HG03378 (cell line): ENCODE measurements around the gene CCDC92.

Experiments
- ATAC-seq: cut with Tn5 transposase; IDR thresholded peaks from one replicate; pipeline ENCODE4 v1.9.1; 2021; ENCODE audit warnings: mild to moderate bottlenecking, moderate library complexity; ENCODE audit not compliant: unreplicated experiment

Gene CCDC92

DNA sequence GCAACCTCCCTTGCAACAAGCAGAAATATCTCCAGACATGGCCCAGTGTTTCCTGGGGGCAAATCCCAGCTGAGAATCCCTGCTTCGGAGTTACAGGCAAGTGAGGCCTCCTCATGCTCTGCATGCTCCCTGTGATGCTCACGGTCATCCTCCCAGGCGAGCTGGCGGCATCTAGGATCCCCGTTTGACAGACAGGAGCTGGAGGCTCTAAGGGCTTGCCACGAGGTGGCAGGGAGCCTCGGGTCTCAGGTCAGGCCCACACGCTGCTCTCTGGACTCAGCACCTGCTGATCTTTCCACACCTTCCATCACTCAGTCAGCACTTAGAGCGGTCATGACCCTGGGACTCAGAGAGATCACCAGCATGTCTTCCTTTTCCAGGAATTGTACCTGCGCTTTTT, 79.8 kb downstream of the CCDC92 start:
- no peak for ATAC-seq

DNA sequence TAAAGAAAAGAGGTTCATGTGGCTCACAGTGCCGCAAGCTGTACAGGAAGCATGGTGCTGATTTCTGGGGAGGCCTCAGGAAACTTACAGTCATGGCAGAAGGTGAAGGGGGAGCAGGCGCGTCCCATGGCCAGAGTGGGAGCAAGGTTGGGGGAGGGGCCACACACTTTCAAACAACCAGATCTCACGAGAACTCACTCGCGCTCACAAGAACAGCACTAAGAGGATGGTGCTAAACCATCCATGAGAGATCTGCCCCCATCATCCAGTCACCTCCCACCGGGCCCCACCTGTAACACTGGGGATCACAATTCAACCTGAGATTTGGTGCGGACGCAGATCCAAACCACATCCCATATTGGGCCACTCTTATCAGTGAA, 80.5 kb downstream of the CCDC92 start:
- ATAC-seq: no peak

DNA sequence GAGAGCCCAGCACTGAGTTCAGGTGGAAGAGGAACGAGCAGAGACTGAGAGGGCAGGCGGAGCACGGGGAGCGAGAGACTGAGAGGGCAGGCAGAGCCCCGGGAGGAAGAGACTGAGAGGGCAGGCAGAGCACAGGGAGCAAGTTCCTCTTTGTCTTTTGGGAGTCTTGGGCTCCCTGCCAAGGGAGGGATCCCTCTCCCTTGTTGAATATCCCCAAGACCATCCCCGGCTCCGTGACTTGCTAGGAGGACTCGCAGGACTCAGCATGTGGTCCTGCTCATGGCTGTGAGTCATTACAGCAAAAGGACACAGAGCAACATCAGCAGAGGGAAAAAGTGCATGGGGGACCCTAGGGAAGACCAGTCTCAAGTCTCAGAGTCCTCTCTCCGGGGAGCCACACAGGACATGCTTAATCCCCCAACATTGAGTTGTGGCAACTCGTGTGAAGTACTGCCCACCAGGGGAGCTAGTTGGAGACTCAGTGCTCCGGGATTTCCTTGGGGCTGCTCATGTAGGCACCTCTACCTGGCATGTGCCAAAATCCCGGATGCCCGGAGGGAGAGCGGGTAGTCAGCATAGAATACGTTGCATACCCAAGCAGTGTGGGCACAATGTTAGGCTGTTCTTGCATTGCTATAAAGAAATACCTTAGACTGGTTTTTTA, 81.0 kb downstream of the CCDC92 start:
- no peak for ATAC-seq

DNA sequence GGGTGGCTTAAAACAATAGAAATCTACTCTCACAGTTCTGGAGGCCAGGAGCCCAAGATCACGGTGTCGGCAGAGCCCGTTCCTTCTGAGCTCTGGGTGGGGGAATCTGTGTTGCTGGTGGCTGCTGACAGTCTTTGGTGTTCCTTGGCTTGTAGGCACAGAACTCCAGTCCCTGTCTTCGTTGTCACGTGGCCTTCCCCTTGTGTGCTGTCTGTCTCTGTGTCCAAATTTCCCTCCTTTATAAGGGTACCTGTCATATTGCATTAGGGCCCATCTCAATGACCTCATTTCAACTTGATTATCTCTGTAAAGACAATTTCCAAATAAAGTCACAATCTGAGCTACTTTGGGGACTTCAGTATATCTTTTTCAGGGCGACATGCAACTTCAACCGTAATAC, 81.6 kb downstream of the CCDC92 start:
- no peak for ATAC-seq

DNA sequence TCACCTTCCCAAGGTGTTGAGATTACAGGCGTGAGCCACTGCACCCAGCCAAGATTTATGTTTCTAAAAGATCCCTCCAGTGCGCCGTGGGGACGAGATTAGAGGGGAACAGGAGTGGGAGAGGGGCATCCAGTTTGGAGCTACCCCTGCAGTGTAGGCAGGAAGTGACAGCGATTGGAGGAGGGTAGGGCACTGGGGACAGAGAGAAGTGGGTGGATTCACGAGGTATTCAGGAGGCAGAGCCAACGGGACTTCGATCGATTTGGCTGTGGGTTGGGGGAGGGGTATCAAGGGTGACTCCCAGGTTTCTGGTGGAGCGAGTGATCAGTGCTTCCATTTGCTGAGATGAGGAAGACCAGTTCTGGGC, 82.1 kb downstream of the CCDC92 start:
- ATAC-seq: no peak

DNA sequence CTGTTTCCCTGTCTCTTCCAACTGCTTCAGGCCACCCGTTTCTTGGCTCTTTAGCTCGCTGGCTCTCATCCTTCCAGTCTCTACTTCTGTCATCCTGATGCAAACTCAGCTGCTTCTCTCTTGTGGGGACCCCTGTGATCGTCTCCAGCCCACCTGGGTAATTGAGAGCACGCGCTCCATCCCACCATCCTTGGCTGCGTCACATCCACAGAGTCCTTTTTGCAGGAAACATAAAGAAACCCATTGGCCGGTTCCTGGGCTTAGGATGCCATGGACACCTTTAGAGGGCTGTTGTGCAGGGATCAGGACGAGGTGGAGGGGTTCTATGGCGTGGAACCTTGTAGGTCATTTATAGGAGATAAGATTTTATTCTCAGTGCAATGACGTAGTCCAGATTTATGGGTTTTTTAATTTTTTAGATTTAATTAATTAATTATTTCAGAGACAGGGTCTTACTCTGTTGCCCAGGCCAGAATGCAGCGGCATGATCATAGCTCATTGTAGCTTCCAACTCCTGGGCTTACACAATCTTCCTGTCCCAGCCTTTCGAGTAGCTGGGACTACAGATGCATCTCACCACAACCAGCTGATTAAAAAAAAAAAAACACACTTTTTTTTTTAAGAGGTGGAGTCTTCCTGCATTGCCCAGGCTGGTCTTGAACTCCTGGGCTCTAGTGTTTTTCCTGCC, 82.6 kb downstream of the CCDC92 start:
- ATAC-seq: no peak

DNA sequence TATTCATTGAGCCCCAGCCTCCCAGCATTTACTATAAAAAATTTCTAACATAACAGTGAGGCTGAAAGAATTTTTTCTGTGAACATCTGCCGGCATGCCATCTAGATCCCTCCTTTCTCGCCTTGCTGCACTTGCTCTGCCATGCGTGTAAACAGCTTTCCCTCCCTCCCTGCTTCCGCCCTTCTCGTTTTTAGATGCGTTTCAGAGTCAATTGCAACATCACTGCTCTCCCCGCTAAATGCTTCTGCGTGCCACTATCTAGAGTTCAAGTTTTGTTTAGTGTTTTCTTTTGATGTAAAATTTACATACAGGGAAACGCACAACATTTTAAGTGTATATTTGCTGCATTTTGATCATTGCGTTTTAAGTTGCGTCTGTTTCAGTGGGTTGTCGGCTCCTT, 83.6 kb downstream of the CCDC92 start:
- ATAC-seq: no peak

DNA sequence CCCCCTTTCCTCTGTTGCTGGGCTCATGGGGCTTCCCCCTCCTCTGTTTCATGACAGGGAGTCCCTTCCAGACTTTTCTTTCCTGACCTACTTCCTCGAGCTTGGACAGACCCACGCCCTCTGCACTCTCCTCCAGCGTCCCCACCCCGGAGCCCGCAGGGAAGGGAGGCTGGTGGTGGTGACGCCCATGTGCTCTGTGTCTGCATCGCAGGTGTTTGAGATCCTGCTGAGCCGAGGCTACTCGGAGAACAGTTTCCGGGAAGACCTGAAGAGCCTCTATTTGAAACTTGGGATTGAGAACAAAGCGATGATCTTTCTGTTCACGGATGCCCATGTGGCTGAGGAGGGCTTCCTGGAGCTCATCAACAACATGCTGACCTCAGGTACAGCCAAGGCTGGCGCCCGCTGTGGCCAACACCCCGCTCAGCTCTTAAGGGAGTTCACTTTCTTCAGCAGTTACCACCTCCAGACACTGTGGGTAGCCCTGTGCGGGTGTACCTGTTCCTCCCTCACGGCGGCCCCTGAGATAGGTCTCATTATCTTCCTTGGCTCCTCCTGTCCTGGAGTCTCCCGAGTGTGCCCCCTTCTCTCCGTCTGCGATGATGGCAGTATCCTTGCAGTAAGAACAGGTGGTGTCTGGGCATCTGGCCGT, 85.6 kb downstream of the CCDC92 start:
- ATAC-seq: no peak

DNA sequence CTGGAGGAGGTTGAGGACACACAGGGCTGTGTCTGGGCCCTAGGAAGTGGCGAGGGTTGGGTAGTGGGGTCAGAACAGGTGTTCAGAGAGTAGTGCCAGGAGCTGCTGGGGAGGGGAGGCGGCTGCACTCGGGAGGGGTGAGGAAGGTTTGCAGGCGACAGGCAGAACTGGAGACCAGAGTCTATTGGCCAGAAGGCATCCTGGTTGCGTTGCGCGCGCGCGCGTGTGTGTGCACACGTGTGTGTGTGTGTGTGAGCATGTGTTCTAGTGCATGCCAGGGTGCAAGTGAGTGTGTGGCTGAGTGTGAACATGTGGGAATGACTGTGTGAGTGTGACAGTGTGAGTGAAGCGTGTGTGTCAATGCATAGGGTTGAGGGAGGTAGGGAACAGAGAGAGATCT, 86.4 kb downstream of the CCDC92 start:
- ATAC-seq: no peak
